Stomach (tissue), 4 donors: ENCODE results near the gene MRPL12.

Experiments used
- EP300 ChIP-seq: sonication (generic); formaldehyde crosslinking; IDR thresholded peaks from one replicate; pipeline ENCODE4 v1.6.1; 2017; ENCODE audit warnings: antibody characterized with exemption
- POLR2A ChIP-seq, 4 donors: fragments of 450-650 bp; IDR thresholded peaks; one replicate each; pipeline ENCODE4 v1.6.1; 2016; ENCODE audit warnings: antibody characterized with exemption in 4 of 4, control low read depth in 2 of 4, mild to moderate bottlenecking in 1 of 4, moderate library complexity in 1 of 4
- POLR2AphosphoS5 ChIP-seq, 3 donors: sonication (generic); formaldehyde crosslinking; IDR thresholded peaks; one replicate each; pipeline ENCODE4 v1.6.1; 2016; ENCODE audit warnings: antibody characterized with exemption in 3 of 3
- TF ChIP-seq, protein P1 (sequence below), 7 experiments: fragments of 450-650 bp in 4 of 7; fragments of 200-600 bp in 3 of 7; sonication (generic) in 3 of 7; IDR thresholded peaks; one replicate each; pipeline ENCODE4 v1.5.1; 2016 to 2019; ENCODE audit warnings: antibody characterized with exemption in 7 of 7, control low read depth in 2 of 7, mild to moderate bottlenecking in 1 of 7

DNA sequence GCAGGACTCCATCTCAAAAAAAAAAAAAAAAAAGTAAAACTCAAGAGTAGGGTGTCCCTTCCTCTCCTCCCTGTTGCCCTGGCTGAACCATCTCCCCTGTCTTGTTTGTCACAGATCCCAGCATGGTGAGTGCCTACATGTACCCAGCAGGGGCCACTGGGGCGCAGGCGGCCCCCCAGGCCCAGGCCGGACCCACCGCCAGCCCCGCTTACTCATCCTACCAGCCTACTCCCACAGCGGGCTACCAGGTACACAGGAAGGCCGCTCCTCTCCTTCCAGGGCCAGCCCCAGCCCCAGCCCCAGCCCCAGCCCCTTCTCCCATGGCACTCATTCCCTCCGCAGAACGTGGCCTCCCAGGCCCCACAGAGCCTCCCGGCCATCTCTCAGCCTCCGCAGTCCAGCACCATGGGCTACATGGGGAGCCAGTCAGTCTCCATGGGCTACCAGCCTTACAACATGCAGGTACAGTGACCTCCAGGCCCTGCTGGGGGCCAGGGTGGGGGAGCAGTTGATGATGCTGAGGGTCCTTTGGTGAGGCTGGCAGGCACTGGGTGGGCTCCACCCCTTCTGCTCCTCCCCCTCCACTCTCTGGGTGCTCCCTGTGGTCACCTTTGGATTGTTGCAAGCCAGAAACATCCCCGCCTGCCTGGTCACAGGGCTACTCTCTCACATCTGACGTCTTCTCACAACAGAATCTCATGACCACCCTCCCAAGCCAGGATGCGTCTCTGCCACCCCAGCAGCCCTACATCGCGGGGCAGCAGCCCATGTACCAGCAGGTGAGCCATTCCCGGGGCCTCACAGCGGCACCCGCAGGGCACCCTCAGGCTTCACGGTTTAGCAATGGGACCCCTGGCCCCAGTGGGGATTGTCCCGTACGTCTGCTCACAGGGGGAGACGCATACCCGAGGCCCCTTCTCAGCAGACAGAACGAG is 2.5 kb upstream of the MRPL12 start:
- TF ChIP-seq, protein P1, sequence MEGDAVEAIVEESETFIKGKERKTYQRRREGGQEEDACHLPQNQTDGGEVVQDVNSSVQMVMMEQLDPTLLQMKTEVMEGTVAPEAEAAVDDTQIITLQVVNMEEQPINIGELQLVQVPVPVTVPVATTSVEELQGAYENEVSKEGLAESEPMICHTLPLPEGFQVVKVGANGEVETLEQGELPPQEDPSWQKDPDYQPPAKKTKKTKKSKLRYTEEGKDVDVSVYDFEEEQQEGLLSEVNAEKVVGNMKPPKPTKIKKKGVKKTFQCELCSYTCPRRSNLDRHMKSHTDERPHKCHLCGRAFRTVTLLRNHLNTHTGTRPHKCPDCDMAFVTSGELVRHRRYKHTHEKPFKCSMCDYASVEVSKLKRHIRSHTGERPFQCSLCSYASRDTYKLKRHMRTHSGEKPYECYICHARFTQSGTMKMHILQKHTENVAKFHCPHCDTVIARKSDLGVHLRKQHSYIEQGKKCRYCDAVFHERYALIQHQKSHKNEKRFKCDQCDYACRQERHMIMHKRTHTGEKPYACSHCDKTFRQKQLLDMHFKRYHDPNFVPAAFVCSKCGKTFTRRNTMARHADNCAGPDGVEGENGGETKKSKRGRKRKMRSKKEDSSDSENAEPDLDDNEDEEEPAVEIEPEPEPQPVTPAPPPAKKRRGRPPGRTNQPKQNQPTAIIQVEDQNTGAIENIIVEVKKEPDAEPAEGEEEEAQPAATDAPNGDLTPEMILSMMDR (IDR thresholded peaks at IDR 0.05) = no peak
- TF ChIP-seq POLR2A (IDR thresholded peaks at IDR 0.05) (no peak), EP300 (no peak), POLR2AphosphoS5 (IDR thresholded peaks at IDR 0.05) (no peak)
